ENCODE results near the gene PLXDC1. TPM values are rescaled to one million over a fixed set of nuclear protein-coding genes. Genes with fewer than 3 reads are reported as not detected.
"Not testable (repeated sequence)": the region's sequence is repeated elsewhere in the genome, so short reads cannot be mapped to it uniquely, and the experiment has no call there.

The PLXDC1 gene
- total and polyA plus RNA-seq, 4 donors = 1.7 to 39.1 (median 4.8) TPM

DNA sequence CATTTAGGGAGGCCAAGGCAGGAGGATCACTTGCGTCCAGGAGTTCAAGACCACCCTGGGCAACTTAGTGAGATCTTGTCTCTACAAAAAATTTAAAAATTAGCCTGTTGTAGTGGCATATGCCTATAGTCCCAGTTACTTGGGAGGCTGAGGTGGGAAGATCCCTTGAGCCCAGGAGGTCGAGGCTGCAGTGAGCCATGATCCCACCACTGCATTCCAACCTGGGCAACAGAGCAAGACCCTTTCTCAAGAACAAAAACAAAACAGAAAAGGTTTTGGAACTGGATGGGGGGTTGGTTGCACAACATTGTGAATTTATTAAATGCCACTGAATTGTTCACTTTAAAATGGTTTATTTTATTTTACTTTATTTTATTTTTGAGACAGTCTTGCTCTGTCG, 21.2 kb downstream of the PLXDC1 start:
- no peaks in the 10 kb centered on the region for H3K27me3 ChIP-seq (ENCODE audit: control insufficient read depth in 1 of 2, insufficient read depth in 2 of 2, low read length in 1 of 2)
- 94 to 96% methylated on average over 3 of the region's 3 CpGs for WGBS, 2 donors
- DNase-seq = no peak
- no peaks in the 10 kb centered on the region for H3K4me1 ChIP-seq (ENCODE audit: control insufficient read depth in 1 of 2, insufficient read depth in 2 of 2, low read length in 2 of 2)
- intact Hi-C loops (cut with DNase I) = no loop called here
- H3K27ac ChIP-seq (ENCODE audit: low read depth in 1 of 2, low read length in 2 of 2) = no peak overlapping the region
- H3K36me3 ChIP-seq (ENCODE audit: control insufficient read depth in 1 of 2, insufficient read depth in 2 of 2, low read length in 1 of 2) = no peaks in the 10 kb centered on the region
- no peak overlapping the region for H3K4me3 ChIP-seq (ENCODE audit: low read length in 2 of 2)
- ATAC-seq (ENCODE audit: low FRiP score) = no peak
- H3K9me3 ChIP-seq (ENCODE audit: control insufficient read depth, low read length) = no peaks in the 10 kb centered on the region

DNA sequence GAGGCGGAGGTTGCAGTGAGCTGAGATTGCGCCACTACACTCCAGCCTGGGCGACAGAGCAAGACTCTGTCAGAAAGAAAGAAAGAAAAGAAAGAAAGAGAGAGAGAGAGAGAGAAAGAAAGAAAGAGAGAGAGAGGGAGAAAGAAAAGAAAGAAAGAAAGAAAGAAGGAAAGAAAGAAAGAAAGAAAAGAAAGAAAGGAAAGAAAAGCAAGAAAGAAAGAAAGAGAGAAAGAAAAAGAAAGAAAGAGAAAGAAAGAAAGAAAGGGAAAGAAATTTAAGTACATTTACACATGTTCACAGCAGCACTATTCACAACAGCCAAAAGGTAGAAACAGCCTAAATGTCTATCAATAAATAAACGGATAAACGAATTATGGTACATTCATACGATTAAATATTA, 21.9 kb downstream of the PLXDC1 start:
- not testable (repeated sequence) for ATAC-seq (ENCODE audit: low FRiP score); H3K27me3 ChIP-seq (ENCODE audit: control insufficient read depth in 1 of 2, insufficient read depth in 2 of 2, low read length in 1 of 2); H3K4me1 ChIP-seq (ENCODE audit: control insufficient read depth in 1 of 2, insufficient read depth in 2 of 2, low read length in 2 of 2); H3K36me3 ChIP-seq (ENCODE audit: control insufficient read depth in 1 of 2, insufficient read depth in 2 of 2, low read length in 1 of 2); H3K9me3 ChIP-seq (ENCODE audit: control insufficient read depth, low read length); DNase-seq; H3K4me3 ChIP-seq (ENCODE audit: low read length in 2 of 2); H3K27ac ChIP-seq (ENCODE audit: low read depth in 1 of 2, low read length in 2 of 2)
- intact Hi-C loops (cut with DNase I) = loop anchor here in 1 of 2 donors (10.0 kb wide), 1 partner anchor 105 kb away; no protein-coding TSS in a partner anchor
- WGBS, 2 donors = 82 to 96% methylated on average over 6 of the region's 6 CpGs

DNA sequence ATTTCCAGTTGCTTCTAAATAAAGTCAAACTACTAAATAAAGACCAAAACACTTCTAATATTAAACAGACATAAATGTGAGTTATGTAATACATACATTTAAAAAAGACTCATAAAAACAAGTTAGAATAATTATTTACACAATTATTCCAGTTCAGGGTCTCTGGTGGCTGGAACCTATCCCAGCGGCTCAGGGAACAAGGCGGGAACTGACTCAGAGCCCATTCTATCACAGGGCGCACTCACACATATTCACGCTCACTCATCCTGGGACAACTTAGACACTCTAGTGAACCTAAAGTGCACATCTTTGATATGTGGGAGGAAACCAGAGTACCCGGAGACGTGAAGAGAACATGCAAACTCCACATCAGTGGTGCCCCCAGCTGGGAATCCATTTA, 25.0 kb downstream of the PLXDC1 start:
- Histone ChIP-seq H3K36me3 (ENCODE audit: control insufficient read depth in 1 of 2, insufficient read depth in 2 of 2, low read length in 1 of 2) (no peaks in the 10 kb centered on the region), H3K27me3 (ENCODE audit: control insufficient read depth in 1 of 2, insufficient read depth in 2 of 2, low read length in 1 of 2) (no peaks in the 10 kb centered on the region), H3K9me3 (ENCODE audit: control insufficient read depth, low read length) (no peaks in the 10 kb centered on the region), H3K4me3 (ENCODE audit: low read length in 2 of 2) (no peak overlapping the region), H3K4me1 (ENCODE audit: control insufficient read depth in 1 of 2, insufficient read depth in 2 of 2, low read length in 2 of 2) (no peaks in the 10 kb centered on the region), H3K27ac (ENCODE audit: low read depth in 1 of 2, low read length in 2 of 2) (no peak overlapping the region)
- DNase-seq (no peak), ATAC-seq (ENCODE audit: low FRiP score) (no peak)
- 75 to 96% methylated on average over 6 of the region's 6 CpGs for WGBS, 2 donors
- intact Hi-C loops (cut with DNase I) = loop anchor here in 1 of 2 donors (10.0 kb wide), 1 partner anchor 102 kb away; no protein-coding TSS in a partner anchor

DNA sequence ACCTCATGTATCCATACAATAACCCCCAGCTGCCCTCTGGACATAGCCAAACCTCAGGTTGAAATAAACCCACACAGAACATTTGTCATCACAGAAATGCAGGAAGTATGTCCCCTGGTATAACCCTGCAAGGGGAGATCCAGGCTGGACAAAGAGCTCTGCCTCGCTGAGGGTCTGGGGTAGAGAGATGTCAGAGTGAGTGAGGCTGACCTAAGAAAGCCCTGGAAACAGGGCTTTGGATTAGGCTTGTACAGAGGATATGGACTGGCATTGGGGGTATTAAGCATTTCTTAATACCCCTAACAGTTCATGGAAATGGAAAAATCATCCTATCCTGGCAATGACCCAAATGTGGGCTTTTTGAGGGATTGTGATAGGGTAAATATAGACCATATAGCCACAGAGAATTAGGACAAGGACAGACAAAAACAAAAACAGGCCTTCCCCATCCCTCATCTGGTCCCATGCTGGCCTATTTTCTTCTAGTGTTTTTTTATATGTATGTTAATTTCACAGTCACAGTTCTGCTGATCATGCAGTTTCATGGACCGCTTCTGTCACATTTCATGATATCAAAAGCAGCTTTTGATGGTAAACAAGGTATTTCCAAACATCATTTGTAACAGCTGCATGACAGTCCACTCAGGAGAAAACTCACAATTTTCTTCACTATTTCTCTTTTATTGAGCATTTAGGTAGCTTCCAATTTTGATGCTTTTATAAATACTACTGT, 26.1 kb downstream of the PLXDC1 start:
- intact Hi-C loops (cut with DNase I) = loop anchor here in 1 of 2 donors (10.0 kb wide), 1 partner anchor 101 kb away; no protein-coding TSS in a partner anchor
- no peaks in the 10 kb centered on the region for H3K4me1 ChIP-seq (ENCODE audit: control insufficient read depth in 1 of 2, insufficient read depth in 2 of 2, low read length in 2 of 2)
- H3K27ac ChIP-seq (ENCODE audit: low read depth in 1 of 2, low read length in 2 of 2) = no peak overlapping the region
- WGBS, 2 donors = 99 to 100% methylated on average over 2 of the region's 2 CpGs
- no peaks in the 10 kb centered on the region for H3K36me3 ChIP-seq (ENCODE audit: control insufficient read depth in 1 of 2, insufficient read depth in 2 of 2, low read length in 1 of 2)
- no peak for ATAC-seq (ENCODE audit: low FRiP score)
- H3K4me3 ChIP-seq (ENCODE audit: low read length in 2 of 2) = no peak overlapping the region
- no peak for DNase-seq
- no peaks in the 10 kb centered on the region for H3K27me3 ChIP-seq (ENCODE audit: control insufficient read depth in 1 of 2, insufficient read depth in 2 of 2, low read length in 1 of 2)
- no peaks in the 10 kb centered on the region for H3K9me3 ChIP-seq (ENCODE audit: control insufficient read depth, low read length)

DNA sequence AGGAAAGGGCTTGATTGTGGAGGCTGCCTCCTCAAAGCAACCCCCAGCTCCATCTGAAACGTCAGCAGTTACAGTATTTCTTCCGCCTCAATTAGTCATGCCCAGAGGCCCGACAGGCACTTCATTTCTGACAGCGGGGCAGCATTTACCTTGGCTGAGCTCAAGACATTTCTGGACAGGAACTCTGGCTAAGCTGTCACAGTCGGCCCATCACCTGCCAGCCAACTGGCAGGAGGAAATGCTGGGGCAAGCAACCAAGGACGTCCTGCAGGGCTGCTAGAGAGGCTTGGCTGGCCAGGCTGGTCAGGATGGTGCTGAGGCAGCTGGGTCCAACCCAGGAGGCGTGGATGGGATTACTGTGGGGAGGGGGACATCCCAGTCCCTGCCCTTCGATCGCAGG, 27.8 kb downstream of the PLXDC1 start:
- WGBS, 2 donors = 6 to 11% methylated on average over 9 of the region's 9 CpGs
- Histone ChIP-seq H3K36me3 (ENCODE audit: control insufficient read depth in 1 of 2, insufficient read depth in 2 of 2, low read length in 1 of 2) (no peaks in the 10 kb centered on the region), H3K27ac (ENCODE audit: low read depth in 1 of 2, low read length in 2 of 2) (no peak overlapping the region), H3K9me3 (ENCODE audit: control insufficient read depth, low read length) (no peaks in the 10 kb centered on the region), H3K4me1 (ENCODE audit: control insufficient read depth in 1 of 2, insufficient read depth in 2 of 2, low read length in 2 of 2) (no peaks in the 10 kb centered on the region), H3K4me3 (ENCODE audit: low read length in 2 of 2) (no peak overlapping the region), H3K27me3 (ENCODE audit: control insufficient read depth in 1 of 2, insufficient read depth in 2 of 2, low read length in 1 of 2) (no peaks in the 10 kb centered on the region)
- DNase-seq = no peak
- peak; percentile 11 for ATAC-seq (ENCODE audit: low FRiP score)
- intact Hi-C loops (cut with DNase I) = loop anchor here in 1 of 2 donors (10.0 kb wide), 1 partner anchor 99 kb away; no protein-coding TSS in a partner anchor

DNA sequence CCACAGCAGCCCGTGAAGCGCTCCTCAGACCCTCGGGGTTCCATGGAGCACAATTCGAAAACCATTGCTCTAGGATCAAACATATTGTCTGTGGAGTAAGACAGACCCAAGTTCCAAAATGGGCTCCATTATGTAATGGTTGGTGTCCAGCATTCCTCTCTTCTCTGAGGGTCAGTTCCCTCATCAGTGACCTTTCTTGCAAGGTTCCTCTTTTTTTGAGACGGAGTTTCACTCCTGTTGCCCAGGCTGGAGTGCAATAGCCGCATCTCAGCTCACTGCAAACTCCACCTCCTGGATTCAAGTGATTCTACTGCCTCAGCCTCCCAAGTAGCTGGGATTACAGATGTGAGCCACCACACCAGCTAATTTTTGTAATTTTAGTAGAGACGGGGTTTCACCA, 28.4 kb downstream of the PLXDC1 start:
- no peaks in the 10 kb centered on the region for H3K36me3 ChIP-seq (ENCODE audit: control insufficient read depth in 1 of 2, insufficient read depth in 2 of 2, low read length in 1 of 2)
- WGBS, 2 donors = 95% methylated on average over 7 of the region's 7 CpGs
- no peaks in the 10 kb centered on the region for H3K4me1 ChIP-seq (ENCODE audit: control insufficient read depth in 1 of 2, insufficient read depth in 2 of 2, low read length in 2 of 2)
- DNase-seq (no peak), ATAC-seq (ENCODE audit: low FRiP score) (no peak)
- H3K4me3 ChIP-seq (ENCODE audit: low read length in 2 of 2) = no peak overlapping the region
- H3K9me3 ChIP-seq (ENCODE audit: control insufficient read depth, low read length) = no peaks in the 10 kb centered on the region
- H3K27me3 ChIP-seq (ENCODE audit: control insufficient read depth in 1 of 2, insufficient read depth in 2 of 2, low read length in 1 of 2) = no peaks in the 10 kb centered on the region
- H3K27ac ChIP-seq (ENCODE audit: low read depth in 1 of 2, low read length in 2 of 2) = no peak overlapping the region
- intact Hi-C loops (cut with DNase I) = loop anchor here in 1 of 2 donors (10.0 kb wide), 1 partner anchor 98 kb away; no protein-coding TSS in a partner anchor

DNA sequence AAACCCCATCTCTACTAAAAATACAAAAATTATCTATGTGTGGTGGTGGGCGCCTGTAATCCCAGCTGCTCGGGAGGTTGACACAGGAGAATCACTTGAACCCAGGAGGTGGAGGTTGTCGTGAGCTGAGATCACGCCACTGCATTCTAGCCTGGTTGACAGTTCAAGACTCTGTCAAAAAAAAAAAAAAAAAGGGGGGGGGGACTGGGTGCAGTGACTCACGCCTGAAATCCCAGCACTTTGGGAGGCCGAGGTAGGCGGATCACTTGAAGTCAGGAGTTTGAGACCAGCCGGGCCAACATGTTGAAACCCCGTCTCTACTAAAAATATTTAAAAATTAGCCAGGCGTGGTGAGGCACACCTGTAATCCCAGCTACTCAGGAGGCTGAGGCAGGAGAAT, 29.5 kb downstream of the PLXDC1 start:
- H3K9me3 ChIP-seq (ENCODE audit: control insufficient read depth, low read length); H3K4me3 ChIP-seq (ENCODE audit: low read length in 2 of 2); H3K27ac ChIP-seq (ENCODE audit: low read depth in 1 of 2, low read length in 2 of 2); DNase-seq; H3K27me3 ChIP-seq (ENCODE audit: control insufficient read depth in 1 of 2, insufficient read depth in 2 of 2, low read length in 1 of 2); ATAC-seq (ENCODE audit: low FRiP score); H3K4me1 ChIP-seq (ENCODE audit: control insufficient read depth in 1 of 2, insufficient read depth in 2 of 2, low read length in 2 of 2); H3K36me3 ChIP-seq (ENCODE audit: control insufficient read depth in 1 of 2, insufficient read depth in 2 of 2, low read length in 1 of 2): not testable (repeated sequence)
- intact Hi-C loops (cut with DNase I) = loop anchor here in 1 of 2 donors (10.0 kb wide), 1 partner anchor 97 kb away; no protein-coding TSS in a partner anchor
- WGBS, 2 donors = 85 to 95% methylated on average over 10 of the region's 10 CpGs

DNA sequence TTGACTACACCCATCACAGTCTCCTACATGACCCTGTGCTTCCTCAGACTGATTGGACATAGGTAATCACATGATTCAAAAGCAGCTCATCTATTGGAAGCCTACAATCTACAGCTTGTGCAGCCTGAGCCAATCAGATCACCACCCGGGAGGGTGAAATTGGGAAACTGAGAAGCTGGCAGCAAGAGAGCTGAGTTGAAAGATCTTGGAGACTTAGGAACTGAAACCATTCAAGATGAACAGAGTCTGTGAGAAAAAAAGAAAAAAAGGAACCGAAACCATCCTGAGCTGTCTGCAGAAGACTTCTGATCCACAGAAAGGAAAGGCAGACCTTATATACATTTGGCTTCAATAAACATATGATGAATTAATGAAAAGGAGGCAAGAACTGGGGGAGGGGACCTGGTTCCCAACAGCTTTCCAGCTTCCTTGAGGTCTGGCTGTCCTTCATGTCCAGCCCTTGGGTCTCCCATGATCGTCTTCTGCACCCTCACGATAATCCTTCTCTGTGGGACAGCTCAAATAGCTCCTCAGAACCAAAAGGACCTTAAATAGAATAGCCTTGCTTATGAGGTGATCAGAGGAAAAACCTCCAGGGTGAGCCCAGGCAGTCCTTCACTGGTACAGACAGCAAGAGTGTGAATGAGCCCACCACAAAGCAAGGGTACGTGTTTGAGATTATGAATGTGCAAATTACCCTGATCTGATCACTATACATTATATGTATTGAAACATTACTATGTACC, 32.6 kb downstream of the PLXDC1 start:
- no peaks in the 10 kb centered on the region for H3K27me3 ChIP-seq (ENCODE audit: control insufficient read depth in 1 of 2, insufficient read depth in 2 of 2, low read length in 1 of 2)
- no peaks in the 10 kb centered on the region for H3K9me3 ChIP-seq (ENCODE audit: control insufficient read depth, low read length)
- no peaks in the 10 kb centered on the region for H3K36me3 ChIP-seq (ENCODE audit: control insufficient read depth in 1 of 2, insufficient read depth in 2 of 2, low read length in 1 of 2)
- intact Hi-C loops (cut with DNase I) = no loop called here
- 92 to 93% methylated on average over 5 of the region's 5 CpGs for WGBS, 2 donors
- no peak overlapping the region for H3K27ac ChIP-seq (ENCODE audit: low read depth in 1 of 2, low read length in 2 of 2)
- H3K4me3 ChIP-seq (ENCODE audit: low read length in 2 of 2) = no peak overlapping the region
- no peak for ATAC-seq (ENCODE audit: low FRiP score)
- DNase-seq = no peak
- no peaks in the 10 kb centered on the region for H3K4me1 ChIP-seq (ENCODE audit: control insufficient read depth in 1 of 2, insufficient read depth in 2 of 2, low read length in 2 of 2)

All from aorta (tissue), 5 donors.